AG09309 (cell line): Measurements from ENCODE around the gene PKN1.

Experiments used
- DNase-seq: peaks from one replicate; pipeline ENCODE4 v3.0.0-alpha.2; 2010; ENCODE audit warnings: low read depth
- H3K4me3 ChIP-seq: 2 replicates; pipeline ENCODE4 v1.5.1; 2011; ENCODE audit warnings: mild to moderate bottlenecking, low read depth, low read length, moderate library complexity; ENCODE audit not compliant: control insufficient read depth
- CTCF ChIP-seq: IDR thresholded peaks from 2 replicates; pipeline ENCODE4 v1.5.1; 2011; ENCODE audit warnings: mild to moderate bottlenecking, low read depth, low read length, inconsistent platforms; ENCODE audit not compliant: insufficient read depth, control insufficient read depth; ENCODE audit errors: missing control alignments

The PKN1 gene

GRCh38 chr19:14467816-14468215 is 34.7 kb downstream of the PKN1 start:
- no peak for DNase-seq
- H3K4me3 ChIP-seq = no peak overlapping the region
- peak; percentile 15 for TF ChIP-seq CTCF

- no peak for TF ChIP-seq CTCF
- H3K4me3 ChIP-seq = no peak overlapping the region
- DNase-seq = no peak
These were observed 37.1 kb downstream of the PKN1 start for GRCh38 chr19:14470031-14470876.

- no peak for TF ChIP-seq CTCF
- no peak overlapping the region for H3K4me3 ChIP-seq
- DNase-seq = no peak
These were observed 38.5 kb downstream of the PKN1 start for GRCh38 chr19:14471436-14472187.

GRCh38 chr19:14472202-14472938 is 39.3 kb downstream of the PKN1 start:
- TF ChIP-seq CTCF = peak; percentile 88
- no peak overlapping the region for H3K4me3 ChIP-seq
- no peak for DNase-seq

GRCh38 chr19:14473073-14473977 is 40.2 kb downstream of the PKN1 start:
- no peak overlapping the region for H3K4me3 ChIP-seq
- TF ChIP-seq CTCF = no peak
- no peak for DNase-seq
